HEK293 (cell line): ENCODE data around the gene EEF1AKMT4.

Experiments used
- AEBP2 ChIP-seq: fragments of 450-650 bp; formaldehyde crosslinking; IDR thresholded peaks from 2 replicates; pipeline ENCODE4 v1.5.1; 2016; ENCODE audit warnings: missing biosample characterization, missing genetic modification characterization, borderline replicate concordance
- GLIS2 ChIP-seq: fragments of 450-650 bp; formaldehyde crosslinking; IDR thresholded peaks from 2 replicates; pipeline ENCODE4 v1.5.1; 2016; ENCODE audit warnings: missing biosample characterization, missing genetic modification characterization
- IKZF3 ChIP-seq: fragments of 450-650 bp; IDR thresholded peaks from 2 replicates; pipeline ENCODE4 v1.5.0; 2018; ENCODE audit warnings: missing biosample characterization, mild to moderate bottlenecking, missing genetic modification characterization, moderate library complexity
- KLF7 ChIP-seq: fragments of 450-650 bp; formaldehyde crosslinking; IDR thresholded peaks from 2 replicates; pipeline ENCODE4 v1.5.1; 2016; ENCODE audit warnings: missing biosample characterization, missing genetic modification characterization, borderline replicate concordance
- RBAK ChIP-seq: fragments of 450-650 bp; formaldehyde crosslinking; IDR thresholded peaks from 2 replicates; pipeline ENCODE4 v1.5.1; 2016; ENCODE audit warnings: missing biosample characterization, missing genetic modification characterization
- REPIN1 ChIP-seq: fragments of 450-650 bp; formaldehyde crosslinking; IDR thresholded peaks from 2 replicates; pipeline ENCODE4 v1.5.1; 2017; ENCODE audit warnings: missing biosample characterization, missing genetic modification characterization, low read depth
- REST ChIP-seq: fragments of 450-650 bp; formaldehyde crosslinking; IDR thresholded peaks from 2 replicates; pipeline ENCODE4 v1.5.1; 2016; ENCODE audit warnings: missing biosample characterization, missing genetic modification characterization
- TSHZ1 ChIP-seq: fragments of 450-650 bp; formaldehyde crosslinking; IDR thresholded peaks from 2 replicates; pipeline ENCODE4 v1.5.1; 2016; ENCODE audit warnings: missing biosample characterization, missing genetic modification characterization, borderline replicate concordance
- ZEB2 ChIP-seq: fragments of 450-650 bp; formaldehyde crosslinking; IDR thresholded peaks from 2 replicates; pipeline ENCODE4 v1.5.1; 2016; ENCODE audit warnings: missing biosample characterization, missing genetic modification characterization
- ZFP69B ChIP-seq: fragments of 450-650 bp; formaldehyde crosslinking; IDR thresholded peaks from 2 replicates; pipeline ENCODE4 v1.5.1; 2016; ENCODE audit warnings: missing biosample characterization, missing genetic modification characterization
- ZNF140 ChIP-seq: fragments of 450-650 bp; formaldehyde crosslinking; IDR thresholded peaks from 2 replicates; pipeline ENCODE4 v1.5.1; 2016; ENCODE audit warnings: missing biosample characterization, missing genetic modification characterization
- ZNF221 ChIP-seq: fragments of 450-650 bp; formaldehyde crosslinking; IDR thresholded peaks from 2 replicates; pipeline ENCODE4 v1.5.1; 2017; ENCODE audit warnings: missing biosample characterization, missing genetic modification characterization, borderline replicate concordance
- ZNF394 ChIP-seq: fragments of 450-650 bp; formaldehyde crosslinking; IDR thresholded peaks from 2 replicates; pipeline ENCODE4 v1.5.1; 2016; ENCODE audit warnings: missing biosample characterization, missing genetic modification characterization, mild to moderate bottlenecking, moderate library complexity, borderline replicate concordance
- ZNF398 ChIP-seq: fragments of 450-650 bp; formaldehyde crosslinking; IDR thresholded peaks from 2 replicates; pipeline ENCODE4 v1.5.1; 2017; ENCODE audit warnings: missing biosample characterization, missing genetic modification characterization
- ZNF433 ChIP-seq: fragments of 450-650 bp; formaldehyde crosslinking; IDR thresholded peaks from 2 replicates; pipeline ENCODE4 v1.5.1; 2016; ENCODE audit warnings: missing biosample characterization, missing genetic modification characterization, low read depth
- ZNF48 ChIP-seq: fragments of 450-650 bp; formaldehyde crosslinking; IDR thresholded peaks from 2 replicates; pipeline ENCODE4 v1.5.1; 2016; ENCODE audit warnings: missing biosample characterization, missing genetic modification characterization
- ZNF488 ChIP-seq: fragments of 450-650 bp; formaldehyde crosslinking; IDR thresholded peaks from 2 replicates; pipeline ENCODE4 v1.5.1; 2016; ENCODE audit warnings: missing biosample characterization, missing genetic modification characterization
- ZNF701 ChIP-seq: fragments of 450-650 bp; formaldehyde crosslinking; IDR thresholded peaks from 2 replicates; pipeline ENCODE4 v1.5.1; 2016; ENCODE audit warnings: missing biosample characterization, missing genetic modification characterization
- ZNF707 ChIP-seq: fragments of 450-650 bp; formaldehyde crosslinking; IDR thresholded peaks from 2 replicates; pipeline ENCODE4 v1.5.1; 2016; ENCODE audit warnings: missing biosample characterization, missing genetic modification characterization
- ZNF843 ChIP-seq: fragments of 450-650 bp; formaldehyde crosslinking; IDR thresholded peaks from 2 replicates; pipeline ENCODE4 v1.5.1; 2016; ENCODE audit warnings: missing biosample characterization, missing genetic modification characterization
- ZSCAN18 ChIP-seq: fragments of 450-650 bp; formaldehyde crosslinking; IDR thresholded peaks from 2 replicates; pipeline ENCODE4 v1.5.1; 2016; ENCODE audit warnings: missing biosample characterization, missing genetic modification characterization
- ZSCAN30 ChIP-seq: fragments of 450-650 bp; IDR thresholded peaks from 2 replicates; pipeline ENCODE4 v1.5.1; 2018; ENCODE audit warnings: missing biosample characterization, mild to moderate bottlenecking, missing genetic modification characterization, moderate library complexity
- ZSCAN5A ChIP-seq: fragments of 450-650 bp; formaldehyde crosslinking; IDR thresholded peaks from 2 replicates; pipeline ENCODE4 v1.5.1; 2016; ENCODE audit warnings: missing biosample characterization, missing genetic modification characterization

Gene EEF1AKMT4

GRCh38 chr3:184248454-184249411, 739 bp upstream of the EEF1AKMT4 start, which contains the start of gene ALG3 (continued):
- no peak for TF ChIP-seq GLIS2 (tag by site-specific recombination)
- TF ChIP-seq ZNF48 (tag by site-specific recombination) = no peak
- no peak for TF ChIP-seq AEBP2 (tag by site-specific recombination)
- peak; percentile 42; the same call in 1 of the 2 replicates for TF ChIP-seq KLF7 (tag by site-specific recombination)
- no peak for TF ChIP-seq RBAK
- no peak for TF ChIP-seq ZNF433 (tag by site-specific recombination)
- TF ChIP-seq ZNF394 = peak; percentile 33; the same call in 1 of the 2 replicates
- TF ChIP-seq REST (tag by site-specific recombination) = peak; percentile 37; the same call in 1 of the 2 replicates
- TF ChIP-seq ZNF140 (tag by site-specific recombination) = no peak
- peak; percentile 47; the same call in 1 of the 2 replicates for TF ChIP-seq ZEB2 (tag by site-specific recombination)
- peak; percentile 88 for TF ChIP-seq ZSCAN30 (tag by site-specific recombination)
- TF ChIP-seq TSHZ1 (tag by site-specific recombination) = no peak
- TF ChIP-seq ZNF843 = no peak
- no peak for TF ChIP-seq ZNF221 (tag by site-specific recombination)
- no peak for TF ChIP-seq ZNF488 (tag by site-specific recombination)
- peak; percentile 8; the same call in 1 of the 2 replicates for TF ChIP-seq IKZF3 (tag by site-specific recombination)
- no peak for TF ChIP-seq ZNF707 (tag by site-specific recombination)
- no peak for TF ChIP-seq ZNF701 (tag by site-specific recombination)
- TF ChIP-seq ZSCAN5A (tag by site-specific recombination) = no peak
- peak; percentile 93 for TF ChIP-seq ZFP69B (tag by site-specific recombination)
- no peak for TF ChIP-seq REPIN1 (tag by site-specific recombination)
- no peak for TF ChIP-seq ZNF398 (tag by site-specific recombination)
- TF ChIP-seq ZSCAN18 (tag by site-specific recombination) = no peak
